GM12891 (cell line): ENCODE measurements around the gene HSH2D.

ENCODE experiments used
- POLR2A ChIP-seq: IDR thresholded peaks from 2 replicates; pipeline ENCODE4 v1.6.1; 2011; ENCODE audit warnings: low read depth, low read length, control low read depth
- POLR2AphosphoS5 ChIP-seq: IDR thresholded peaks from 2 replicates; pipeline ENCODE4 v1.6.1; 2011; ENCODE audit warnings: low read depth, low read length, control low read depth
- TAF1 ChIP-seq: IDR thresholded peaks from 2 replicates; pipeline ENCODE4 v1.6.1; 2011; ENCODE audit warnings: low read depth, low read length, control low read depth

- no peak for TF ChIP-seq TAF1
- TF ChIP-seq POLR2A, result no peak
- no peak; the same call in 1 of the 2 replicates for TF ChIP-seq POLR2AphosphoS5
These were observed 61.9 kb downstream of the HSH2D start for GRCh38 chr19:16205205-16206045.
